Fibroblast of mammary gland (primary cell): ENCODE data around the gene IGBP1.
A peak's percentile ranks its signal among the peaks of the same experiment; 100 is the strongest.

Source experiments
- DNase-seq: peaks from one replicate; pipeline ENCODE4 v3.0.0-alpha.2; 2010; ENCODE audit warnings: low read depth
- H3K4me3 ChIP-seq: 2 replicates; pipeline ENCODE4 v1.5.1; 2011; ENCODE audit warnings: low read depth, mild to moderate bottlenecking, low read length, moderate library complexity; ENCODE audit not compliant: control insufficient read depth
- CTCF ChIP-seq: conservative IDR thresholded peaks from 2 replicates; pipeline ENCODE4 v1.5.1; 2011; ENCODE audit warnings: low read depth, low read length, inconsistent platforms; ENCODE audit not compliant: control insufficient read depth, insufficient read depth

Gene IGBP1

GRCh38 chrX:70166601-70167590, 33.6 kb downstream of the IGBP1 start:
- no peak for TF ChIP-seq CTCF
- no peak overlapping the region for H3K4me3 ChIP-seq
- peak; percentile 60 for DNase-seq

GRCh38 chrX:70168238-70169188, 35.3 kb downstream of the IGBP1 start:
- TF ChIP-seq CTCF, result no peak
- H3K4me3 ChIP-seq, result no peak overlapping the region
- DNase-seq, result peak; percentile 73

GRCh38 chrX:70169281-70169680, 36.0 kb downstream of the IGBP1 start:
- no peak overlapping the region for H3K4me3 ChIP-seq
- TF ChIP-seq CTCF, result no peak
- DNase-seq, result no peak

GRCh38 chrX:70171624-70172023, 38.4 kb downstream of the IGBP1 start:
- TF ChIP-seq CTCF, result no peak
- peak; percentile 28 for DNase-seq

GRCh38 chrX:70172221-70172620, 39.0 kb downstream of the IGBP1 start:
- peak; percentile 66 for DNase-seq
- no peak for TF ChIP-seq CTCF
- no peak overlapping the region for H3K4me3 ChIP-seq

More at GRCh38 chrX:70171624-70172023, 38.4 kb downstream of the IGBP1 start:
- H3K4me3 ChIP-seq, result no peak overlapping the region

- H3K4me3 ChIP-seq, result no peak overlapping the region
- DNase-seq, result no peak
- no peak for TF ChIP-seq CTCF
Measured at GRCh38 chrX:70172964-70173363, 39.7 kb downstream of the IGBP1 start.
